HG03280 (cell line): ENCODE data around the gene GABBR2.

Experiments
- ATAC-seq: cut with Tn5 transposase; IDR thresholded peaks from one replicate; pipeline ENCODE4 v1.9.1; 2021; ENCODE audit warnings: mild to moderate bottlenecking, moderate library complexity; ENCODE audit not compliant: unreplicated experiment

GABBR2 gene

DNA sequence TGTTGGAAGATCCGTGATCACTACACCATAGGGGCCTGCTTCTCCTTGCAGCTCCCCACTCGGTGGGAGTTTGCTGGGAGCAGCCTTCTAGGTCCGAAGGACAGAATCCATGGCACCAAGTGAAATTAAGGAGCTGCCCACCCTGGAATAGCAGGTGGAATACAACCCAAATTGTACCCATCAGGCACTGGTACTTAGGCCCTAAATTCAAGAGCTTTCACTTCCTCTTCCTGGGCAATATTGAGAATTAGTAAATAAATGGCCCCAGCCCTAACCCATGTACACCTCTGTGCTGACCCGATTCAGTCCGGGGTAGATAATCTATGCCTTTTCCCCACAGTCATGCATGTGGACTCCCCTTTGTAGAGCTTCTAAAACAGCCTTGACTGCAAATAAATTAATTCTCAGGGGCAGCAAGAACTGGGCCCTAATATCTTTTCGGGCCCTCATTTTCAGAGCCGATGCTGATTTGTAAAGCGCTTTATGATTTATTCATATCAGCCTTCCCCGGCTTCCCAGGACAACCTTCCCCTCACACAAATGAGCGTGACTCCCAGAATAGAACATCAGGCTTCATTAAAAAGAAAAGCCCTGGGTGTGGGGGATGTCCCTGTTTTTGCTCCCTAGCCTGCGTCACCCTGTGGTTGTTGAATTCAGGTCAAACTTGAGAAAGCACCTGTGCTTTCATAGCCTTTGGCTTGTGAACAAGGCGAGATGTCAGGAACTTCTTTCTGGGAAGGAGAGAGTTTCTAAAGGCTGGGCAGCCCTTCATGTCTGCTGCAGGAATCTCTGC, 327.2 kb downstream of the GABBR2 start:
- no peak for ATAC-seq

GRCh38 chr9:98380065-98380681, 328.6 kb downstream of the GABBR2 start:
- no peak for ATAC-seq

GRCh38 chr9:98379572-98379971, 329.2 kb downstream of the GABBR2 start:
- ATAC-seq, result no peak

GRCh38 chr9:98378794-98379193, 329.9 kb downstream of the GABBR2 start:
- no peak for ATAC-seq

DNA sequence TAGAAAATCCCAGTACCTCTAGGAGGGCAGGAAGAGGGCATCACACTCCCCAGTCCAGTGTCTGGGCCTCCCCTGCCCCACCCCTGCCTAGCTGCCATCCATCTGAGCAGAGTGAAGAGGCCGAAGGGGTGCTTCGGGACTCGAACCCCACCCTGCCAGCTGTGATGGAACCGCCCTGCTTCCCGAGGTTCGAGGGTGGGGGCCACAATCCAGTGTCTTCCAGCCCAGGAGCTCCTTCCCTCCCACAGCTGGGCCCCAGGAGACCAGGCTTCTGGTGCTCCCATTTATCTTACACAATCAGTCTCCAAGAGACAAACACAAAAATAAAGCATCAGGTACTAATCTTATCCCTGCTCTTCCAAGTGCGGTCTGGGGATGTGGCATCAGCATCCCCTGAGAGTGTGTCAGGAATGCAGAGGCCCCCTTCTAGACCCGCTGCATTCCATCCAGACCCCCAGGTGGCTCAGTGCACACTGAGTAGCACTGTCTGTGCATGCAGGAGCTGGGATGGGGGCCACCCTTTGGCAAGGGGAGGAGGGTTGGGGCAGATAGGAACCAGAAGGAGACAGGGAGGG, 330.4 kb downstream of the GABBR2 start:
- no peak for ATAC-seq

GRCh38 chr9:98375138-98375726, 333.5 kb downstream of the GABBR2 start:
- no peak for ATAC-seq

GRCh38 chr9:98374385-98375051, 334.2 kb downstream of the GABBR2 start:
- ATAC-seq, result no peak

DNA sequence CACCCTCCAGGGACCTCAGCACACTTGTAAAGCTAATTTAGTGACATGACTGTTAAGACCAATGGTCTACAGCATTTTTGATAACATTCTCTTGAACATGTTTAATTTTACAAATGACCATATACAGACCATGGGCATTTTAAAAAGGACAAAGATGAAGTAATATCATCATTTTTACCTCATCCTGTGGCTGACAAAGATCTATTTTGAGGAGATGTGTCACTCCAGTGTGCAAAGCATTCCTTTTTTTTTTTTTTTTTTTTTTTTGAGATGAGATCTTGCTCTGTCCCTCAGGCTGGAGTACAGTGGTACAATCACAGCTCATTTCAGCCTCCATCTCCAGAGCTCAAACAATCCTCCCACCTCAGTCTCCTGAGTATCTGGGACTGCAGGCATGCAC, 335.1 kb downstream of the GABBR2 start:
- ATAC-seq, result no peak

GRCh38 chr9:98372077-98372836, 336.5 kb downstream of the GABBR2 start:
- no peak for ATAC-seq

GRCh38 chr9:98370976-98371315, 337.8 kb downstream of the GABBR2 start:
- ATAC-seq, result no peak

GRCh38 chr9:98370300-98370975, 338.3 kb downstream of the GABBR2 start:
- no peak for ATAC-seq

DNA sequence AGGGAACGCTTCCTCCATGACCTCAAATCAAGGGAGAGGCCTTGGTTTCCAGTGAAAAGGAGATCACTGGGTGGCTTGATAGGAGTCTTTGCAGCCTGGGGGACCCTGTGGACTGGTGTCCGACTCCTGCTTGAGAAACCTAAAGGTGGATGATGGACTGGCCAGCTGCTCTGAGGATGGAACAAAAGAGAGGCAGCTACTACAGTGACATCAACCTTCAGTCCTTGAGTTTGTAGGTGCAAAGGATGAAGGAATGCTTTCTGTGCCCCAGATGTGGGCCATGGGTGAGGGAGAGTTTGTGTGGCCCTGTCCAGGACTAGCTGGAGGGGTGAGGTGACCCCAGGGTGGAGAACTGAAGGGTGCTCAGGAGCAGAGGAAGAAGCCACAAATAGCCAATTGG, 338.8 kb downstream of the GABBR2 start:
- ATAC-seq, result no peak

DNA sequence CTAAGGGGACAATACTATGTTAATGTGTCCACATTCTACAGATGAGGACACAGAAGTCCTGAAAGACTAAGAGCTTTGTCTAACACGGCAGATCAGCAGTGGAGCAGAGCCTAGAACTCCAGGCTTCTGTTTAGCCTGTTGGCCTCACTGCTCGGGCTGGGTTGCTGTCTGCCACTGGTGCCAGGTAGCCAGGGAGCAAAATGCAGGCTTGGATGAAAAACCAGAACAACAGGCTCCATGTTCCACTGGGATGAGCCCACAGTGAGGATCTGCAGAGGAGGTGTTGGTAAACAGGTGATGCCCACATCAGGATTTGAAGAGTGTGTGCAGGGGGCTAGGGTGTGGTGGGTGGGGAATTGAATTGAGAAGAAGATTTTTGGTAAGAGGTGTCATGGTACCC, 339.3 kb downstream of the GABBR2 start:
- ATAC-seq, result no peak

DNA sequence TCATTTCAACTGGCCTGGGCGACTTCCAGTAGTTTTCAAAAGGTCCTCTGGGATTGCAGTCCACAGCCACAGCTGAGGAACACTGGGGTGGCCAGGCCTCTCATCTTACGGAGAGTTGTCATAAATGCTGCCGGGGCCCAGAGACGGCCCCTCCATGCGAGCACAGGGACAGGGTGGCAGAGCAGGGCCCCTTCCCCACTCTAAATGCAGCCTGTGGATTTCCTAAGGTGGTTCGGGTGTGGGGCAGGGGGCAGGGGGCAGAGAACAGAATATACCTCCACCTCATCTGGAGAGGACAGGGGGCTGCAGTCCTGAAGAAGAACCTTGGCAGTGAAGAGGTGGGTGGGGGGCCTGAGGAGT, 339.7 kb downstream of the GABBR2 start:
- ATAC-seq, result no peak

DNA sequence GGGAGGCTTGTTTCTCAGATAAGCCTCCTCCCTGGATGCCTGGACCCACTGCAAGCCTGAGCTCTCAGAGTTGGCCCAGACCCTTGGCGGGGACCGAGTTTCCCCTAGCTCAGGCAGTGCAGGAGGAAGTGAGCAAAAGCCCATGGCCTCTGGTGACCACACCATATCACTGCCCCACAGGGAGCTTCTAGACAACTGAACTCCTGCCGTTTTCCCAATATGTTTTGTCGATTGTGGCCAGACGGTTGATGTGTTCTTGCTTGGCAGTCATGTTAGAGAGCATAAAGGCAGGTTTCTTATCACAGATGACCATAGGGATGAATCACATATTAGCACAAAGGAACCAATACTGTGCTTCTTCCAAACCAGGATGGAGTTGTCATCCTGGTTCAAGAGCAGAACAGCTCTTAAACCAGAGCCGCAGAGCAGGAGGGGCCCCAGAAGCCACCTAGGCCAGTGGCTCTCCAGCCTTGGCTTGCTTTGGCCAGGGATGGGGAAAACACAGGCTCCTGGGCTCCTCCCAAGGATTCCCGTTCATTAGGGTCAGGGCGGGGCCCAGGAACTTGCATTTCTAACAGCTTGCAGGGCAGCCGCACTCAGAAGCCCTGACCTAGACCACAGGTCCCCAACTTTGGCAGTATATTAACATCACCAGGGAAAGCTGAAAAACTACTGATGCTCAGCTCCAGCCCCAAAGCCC, 340.2 kb downstream of the GABBR2 start:
- no peak for ATAC-seq

DNA sequence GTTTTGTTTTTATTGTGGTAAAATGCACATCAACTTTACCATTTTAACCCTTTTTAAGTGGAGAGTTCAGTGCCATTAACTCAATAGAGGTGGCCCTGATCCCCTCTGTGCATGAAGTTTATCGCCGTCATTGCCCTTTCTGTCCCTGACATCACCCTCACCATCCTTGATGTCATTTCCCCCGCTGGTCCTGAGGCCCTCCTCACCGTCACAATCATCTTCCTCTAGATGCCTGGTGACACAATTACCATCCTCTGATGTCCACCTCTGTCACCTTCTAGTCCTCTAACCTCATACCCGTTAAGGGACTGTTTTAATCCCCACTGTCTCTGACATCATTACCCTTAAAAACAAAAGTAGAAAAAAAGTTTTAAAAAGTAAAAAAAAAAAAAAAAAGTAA, 340.8 kb downstream of the GABBR2 start:
- ATAC-seq, result no peak

GRCh38 chr9:98367371-98367900, 341.3 kb downstream of the GABBR2 start:
- ATAC-seq, result no peak

DNA sequence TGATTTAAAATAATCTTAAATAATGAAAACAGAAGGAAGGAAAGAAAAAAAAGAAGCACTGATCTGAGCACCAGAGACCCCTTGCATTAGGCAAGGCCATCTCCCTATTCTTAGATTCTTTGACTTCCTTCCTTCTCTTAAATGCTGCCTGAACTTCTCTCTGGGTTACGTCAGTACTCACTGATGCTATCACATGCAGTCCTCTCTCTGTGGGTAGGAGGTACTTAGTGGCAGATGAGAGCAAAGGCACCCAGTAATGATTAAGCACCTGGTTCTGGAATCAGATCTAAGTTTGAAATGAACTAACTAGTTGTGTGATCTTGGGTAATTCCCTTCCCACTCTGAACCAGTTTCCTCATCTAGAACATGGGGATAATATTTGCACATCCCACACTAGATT, 343.0 kb downstream of the GABBR2 start:
- no peak for ATAC-seq

- ATAC-seq, result no peak
Measured at GRCh38 chr9:98365227-98365669, 343.5 kb downstream of the GABBR2 start.
